GM10248 (cell line): Measurements from ENCODE around the gene NMT2.

Experiments used
- CTCF ChIA-PET: fragments of 300-600 bp; sonication (Branson Sonifier 250); formaldehyde crosslinking; extraction: SDS; loops from one replicate; lab custom pipeline; 2021; ENCODE audit warnings: antibody characterized with exemption; lab: Yijun Ruan, JAX
- POLR2A ChIA-PET: fragments of 350-650 bp; sonication (Branson Sonifier 250); formaldehyde crosslinking; extraction: SDS; loops from one replicate; lab custom pipeline; 2020; ENCODE audit warnings: antibody characterized with exemption; lab: Yijun Ruan, JAX
- DNase-seq: peaks from one replicate; pipeline ENCODE4 v3.0.0; 2012; ENCODE audit errors: extremely low spot score
- TF ChIP-seq, protein P1 (sequence below): IDR thresholded peaks from 2 replicates; pipeline ENCODE4 v1.5.1; 2012; ENCODE audit warnings: mild to moderate bottlenecking, low read depth; ENCODE audit errors: extremely low read depth, missing control alignments, control extremely low read depth

NMT2 gene

DNA sequence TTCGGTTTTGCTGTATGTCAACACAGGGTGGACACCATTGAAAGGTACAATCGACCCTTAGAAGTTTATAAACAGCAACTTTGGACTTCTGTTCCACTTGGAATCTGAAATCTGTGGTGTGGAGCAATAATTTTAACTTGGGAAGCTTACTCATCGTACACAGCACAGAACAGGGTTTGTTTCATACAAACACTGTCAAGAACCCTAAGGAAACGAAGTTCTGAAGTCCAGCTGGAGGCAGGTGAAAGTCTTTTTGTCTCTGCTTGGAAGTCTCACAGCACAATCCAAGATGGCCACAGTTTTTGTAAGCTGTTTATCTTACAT, 31.5 kb downstream of the NMT2 start:
- no peak for DNase-seq
- TF ChIP-seq, protein P1, sequence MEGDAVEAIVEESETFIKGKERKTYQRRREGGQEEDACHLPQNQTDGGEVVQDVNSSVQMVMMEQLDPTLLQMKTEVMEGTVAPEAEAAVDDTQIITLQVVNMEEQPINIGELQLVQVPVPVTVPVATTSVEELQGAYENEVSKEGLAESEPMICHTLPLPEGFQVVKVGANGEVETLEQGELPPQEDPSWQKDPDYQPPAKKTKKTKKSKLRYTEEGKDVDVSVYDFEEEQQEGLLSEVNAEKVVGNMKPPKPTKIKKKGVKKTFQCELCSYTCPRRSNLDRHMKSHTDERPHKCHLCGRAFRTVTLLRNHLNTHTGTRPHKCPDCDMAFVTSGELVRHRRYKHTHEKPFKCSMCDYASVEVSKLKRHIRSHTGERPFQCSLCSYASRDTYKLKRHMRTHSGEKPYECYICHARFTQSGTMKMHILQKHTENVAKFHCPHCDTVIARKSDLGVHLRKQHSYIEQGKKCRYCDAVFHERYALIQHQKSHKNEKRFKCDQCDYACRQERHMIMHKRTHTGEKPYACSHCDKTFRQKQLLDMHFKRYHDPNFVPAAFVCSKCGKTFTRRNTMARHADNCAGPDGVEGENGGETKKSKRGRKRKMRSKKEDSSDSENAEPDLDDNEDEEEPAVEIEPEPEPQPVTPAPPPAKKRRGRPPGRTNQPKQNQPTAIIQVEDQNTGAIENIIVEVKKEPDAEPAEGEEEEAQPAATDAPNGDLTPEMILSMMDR = no peak
- CTCF ChIA-PET = interaction anchor here (0.9 kb wide), 1 partner anchor 11 kb away, joined by 3 read pairs; no protein-coding TSS in a partner anchor
- POLR2A ChIA-PET = no interaction called here

DNA sequence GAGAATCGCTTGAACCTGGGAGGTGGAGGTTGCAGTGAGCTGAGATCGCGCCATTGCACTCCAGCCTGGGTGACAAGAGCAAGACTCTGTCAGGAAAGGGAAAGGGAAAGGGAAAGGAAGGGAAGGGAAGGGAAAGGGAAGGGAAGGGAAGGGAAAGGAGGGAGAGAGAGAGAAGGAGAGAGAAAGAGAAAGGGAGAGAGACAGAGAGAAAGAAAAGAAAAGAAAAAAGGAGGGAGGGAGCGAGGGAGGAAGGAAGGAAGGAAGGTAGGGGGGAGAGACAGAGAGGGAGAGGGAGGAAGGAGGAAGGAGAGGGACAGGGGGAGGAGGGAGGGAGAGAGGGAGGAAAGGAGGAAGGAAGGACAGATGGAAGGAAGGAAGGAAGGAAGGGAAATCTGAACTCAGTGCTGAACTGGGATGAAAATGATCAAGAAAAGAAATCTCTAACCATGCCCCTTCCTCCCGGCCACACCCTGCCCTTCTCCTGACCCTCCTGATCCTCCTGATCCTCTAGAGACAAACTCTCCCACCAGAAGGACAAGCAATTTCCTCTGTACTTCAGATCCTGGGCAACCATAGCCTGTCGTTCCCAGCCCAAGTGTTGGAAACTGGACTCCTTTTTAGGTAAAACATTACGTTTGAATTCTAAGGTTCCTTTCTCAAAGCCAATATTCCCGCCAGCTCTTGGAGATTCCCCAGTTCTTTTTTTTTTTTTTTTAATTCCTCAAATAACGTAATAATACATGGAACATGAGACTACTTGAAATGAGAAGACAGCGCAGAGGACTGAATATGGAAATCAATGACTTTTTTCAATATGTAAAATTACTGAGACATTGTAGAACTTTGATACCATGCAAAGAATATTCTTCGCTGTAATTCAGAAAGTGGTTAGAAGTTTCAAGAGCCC, 32.1 kb downstream of the NMT2 start:
- TF ChIP-seq, protein P1 = no peak
- DNase-seq = no peak
- ChIA-PET POLR2A (no interaction called here), CTCF (interaction anchor here (0.9 kb wide), 1 partner anchor 11 kb away, joined by 3 read pairs; no protein-coding TSS in a partner anchor)

DNA sequence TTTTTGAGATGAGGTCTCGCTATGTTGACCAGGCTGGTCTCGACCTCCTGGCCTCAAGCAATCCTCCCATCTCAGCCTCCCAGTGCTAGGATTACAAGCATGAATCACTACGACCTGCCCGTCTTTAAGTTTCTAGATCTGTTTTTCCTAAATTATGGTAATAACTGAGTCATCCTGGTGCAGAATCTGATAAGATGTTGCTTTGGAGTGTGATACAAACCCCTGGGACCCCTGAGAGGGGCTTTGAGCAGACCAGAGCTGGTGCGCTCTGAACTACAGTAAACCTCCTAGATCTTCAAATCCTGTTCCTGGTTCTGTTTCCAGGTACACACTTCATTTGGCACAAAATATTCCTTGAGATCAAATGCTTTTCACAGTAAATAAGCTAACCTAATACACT, 37.2 kb downstream of the NMT2 start:
- POLR2A ChIA-PET = no interaction called here
- TF ChIP-seq, protein P1 = no peak
- no peak for DNase-seq
- CTCF ChIA-PET = interaction anchor here (0.8 to 1.7 kb wide), 3 partner anchors 8 to 33 kb away, joined by 3 to 4 read pairs (median 3); no protein-coding TSS in a partner anchor

DNA sequence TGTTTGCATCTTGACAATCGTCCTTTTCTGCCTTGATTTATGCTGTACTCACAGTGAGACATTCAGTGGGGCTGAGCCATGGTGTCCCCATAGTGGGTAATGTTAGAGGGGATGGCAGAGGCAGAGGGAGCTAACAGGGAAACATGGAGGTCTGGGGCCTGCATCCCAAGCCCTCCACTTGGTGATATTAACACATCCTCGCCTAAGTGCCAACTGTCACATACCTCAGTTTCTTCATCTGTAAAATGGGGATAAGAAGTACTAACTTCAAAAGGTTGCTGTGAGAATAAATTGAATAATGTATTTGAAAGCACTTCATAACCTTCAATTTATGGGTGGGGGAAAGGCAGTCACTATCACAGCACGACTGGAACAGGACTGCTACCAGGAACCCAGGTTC, 43.6 kb downstream of the NMT2 start:
- no peak for DNase-seq
- TF ChIP-seq, protein P1 = no peak
- ChIA-PET POLR2A (no interaction called here), CTCF (interaction anchor here (1.0 to 1.4 kb wide), 2 partner anchors 35 to 37 kb away, joined by 3 to 4 read pairs; no protein-coding TSS in a partner anchor)

DNA sequence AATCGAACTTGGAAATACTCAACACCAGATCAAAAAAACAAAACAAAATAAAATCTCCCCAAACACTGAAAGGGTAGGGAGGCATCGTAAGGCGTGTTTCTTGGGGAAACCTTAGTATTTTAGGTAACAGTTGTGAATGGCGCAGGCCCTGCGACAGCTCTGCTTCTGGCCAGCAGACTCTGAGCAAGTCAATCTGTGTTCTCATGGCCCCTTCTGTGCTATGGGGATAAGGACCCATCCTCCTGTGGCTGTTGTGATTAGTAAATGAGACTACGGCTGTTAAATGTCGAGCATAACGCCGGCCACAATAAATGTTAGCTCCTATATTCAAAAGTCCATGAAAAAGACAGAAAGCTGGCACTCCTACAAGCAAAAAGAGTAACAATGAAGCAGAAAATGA, 44.3 kb downstream of the NMT2 start:
- DNase-seq = no peak
- TF ChIP-seq, protein P1 = no peak
- CTCF ChIA-PET = interaction anchor here (1.0 to 4.1 kb wide), 5 partner anchors 14 to 44 kb away, joined by 3 to 27 read pairs (median 5); partner anchors contain the start of gene NMT2
- POLR2A ChIA-PET = interaction anchor here (1.7 kb wide), 1 partner anchor 939 kb away, joined by 6 read pairs; no protein-coding TSS in a partner anchor

DNA sequence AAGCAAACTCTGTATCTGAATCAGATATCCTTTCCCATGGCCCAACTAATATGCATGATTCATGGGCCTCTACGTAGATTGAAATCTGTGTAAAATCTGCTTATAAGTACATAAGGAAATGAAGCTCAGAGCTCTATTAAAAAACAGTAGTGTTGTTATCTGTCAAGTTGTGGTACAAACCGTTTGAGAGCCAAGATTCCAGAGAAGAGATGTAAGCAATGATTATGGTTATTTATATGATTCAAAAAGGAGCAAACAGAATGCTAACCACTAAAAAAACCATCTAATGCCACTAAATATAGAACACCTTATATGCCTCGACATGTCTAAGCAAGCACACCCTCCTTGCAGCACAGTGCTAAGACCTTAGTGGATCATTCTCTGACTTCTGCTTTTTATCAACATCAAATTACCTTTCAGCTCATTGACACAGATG, 44.7 kb downstream of the NMT2 start:
- DNase-seq = no peak
- POLR2A ChIA-PET = interaction anchor here (1.7 kb wide), 1 partner anchor 938 kb away, joined by 6 read pairs; no protein-coding TSS in a partner anchor
- CTCF ChIA-PET = interaction anchor here (1.0 to 4.1 kb wide), 6 partner anchors 8 to 44 kb away, joined by 3 to 27 read pairs (median 4); partner anchors contain the start of gene NMT2
- TF ChIP-seq, protein P1 = no peak
